MCF 10A (cell line): ENCODE results near the gene GABPA. TPM values are rescaled to one million over a fixed set of nuclear protein-coding genes. Genes with fewer than 3 reads are reported as not detected.
"Not testable (repeated sequence)": the region's sequence is repeated elsewhere in the genome, so short reads cannot be mapped to it uniquely, and the experiment has no call there.

Experiments used
- BruUV-seq: library from RNA; stranded (reverse); fragments of 400-500 nt; replicated peaks from 2 replicates; lab custom pipeline; 2021; lab: Mats Ljungman, UMichigan
- CTCF ChIA-PET: fragments of 300-600 bp; sonication (Branson Sonifier 250); formaldehyde crosslinking; extraction: SDS; loops from one replicate; lab custom pipeline; 2021; ENCODE audit warnings: antibody characterized with exemption, inconsistent platforms; lab: Yijun Ruan, JAX
- POLR2A ChIA-PET: fragments of 300-600, 350-650 bp; sonication (Branson Sonifier 250); formaldehyde crosslinking; extraction: SDS; loops from one replicate; lab custom pipeline; 2020; ENCODE audit warnings: antibody characterized with exemption, inconsistent platforms; lab: Yijun Ruan, JAX
- DNase-seq: peaks from one replicate; pipeline ENCODE4 v3.0.0-alpha.2; 2018; ENCODE audit not compliant: unreplicated experiment
- H3K27ac Mint-ChIP-seq: one replicate; pipeline ENCODE4 v1.8.0; 2022; ENCODE audit warnings: mild to moderate bottlenecking, low read depth, mixed read lengths; ENCODE audit not compliant: unreplicated experiment
- H3K27me3 Mint-ChIP-seq: one replicate; pipeline ENCODE4 v1.8.0; 2022; ENCODE audit warnings: mixed read lengths; ENCODE audit not compliant: insufficient read depth, unreplicated experiment
- H3K36me3 Mint-ChIP-seq: one replicate; pipeline ENCODE4 v1.8.0; 2022; ENCODE audit warnings: mild to moderate bottlenecking, moderate library complexity, mixed read lengths; ENCODE audit not compliant: insufficient read depth, unreplicated experiment
- H3K4me1 Mint-ChIP-seq: one replicate; pipeline ENCODE4 v1.8.0; 2022; ENCODE audit warnings: mixed read lengths; ENCODE audit not compliant: insufficient read depth, unreplicated experiment
- H3K4me3 Mint-ChIP-seq: one replicate; pipeline ENCODE4 v1.8.0; 2022; ENCODE audit warnings: mild to moderate bottlenecking, moderate library complexity, mixed read lengths; ENCODE audit not compliant: unreplicated experiment
- H3K9me3 Mint-ChIP-seq: one replicate; pipeline ENCODE4 v1.8.0; 2022; ENCODE audit warnings: mixed read lengths; ENCODE audit not compliant: unreplicated experiment
- intact Hi-C: fragments of 100-400 bp; cut with micrococcal nuclease; formaldehyde crosslinking; loops from 2 replicates; pipeline ENCODE4 v1.14.1; 2022
- total RNA-seq: library from RNA; stranded (reverse); gene quantifications from 2 replicates; pipeline ENCODE4 v1.2.3, GENCODE V29; 2022
- TF ChIP-seq, protein P1 (sequence below): fragments of 200-600 bp; IDR thresholded peaks from one replicate; pipeline ENCODE4 v1.8.0; 2022; ENCODE audit warnings: antibody characterized with exemption, mild to moderate bottlenecking; ENCODE audit not compliant: unreplicated experiment

The GABPA gene
- total RNA-seq, 1 experiment from 2014 or later, result 16.3 TPM

GRCh38 chr21:25701529-25701928 is 33.2 kb upstream of the GABPA start:
- TF ChIP-seq, protein P1, sequence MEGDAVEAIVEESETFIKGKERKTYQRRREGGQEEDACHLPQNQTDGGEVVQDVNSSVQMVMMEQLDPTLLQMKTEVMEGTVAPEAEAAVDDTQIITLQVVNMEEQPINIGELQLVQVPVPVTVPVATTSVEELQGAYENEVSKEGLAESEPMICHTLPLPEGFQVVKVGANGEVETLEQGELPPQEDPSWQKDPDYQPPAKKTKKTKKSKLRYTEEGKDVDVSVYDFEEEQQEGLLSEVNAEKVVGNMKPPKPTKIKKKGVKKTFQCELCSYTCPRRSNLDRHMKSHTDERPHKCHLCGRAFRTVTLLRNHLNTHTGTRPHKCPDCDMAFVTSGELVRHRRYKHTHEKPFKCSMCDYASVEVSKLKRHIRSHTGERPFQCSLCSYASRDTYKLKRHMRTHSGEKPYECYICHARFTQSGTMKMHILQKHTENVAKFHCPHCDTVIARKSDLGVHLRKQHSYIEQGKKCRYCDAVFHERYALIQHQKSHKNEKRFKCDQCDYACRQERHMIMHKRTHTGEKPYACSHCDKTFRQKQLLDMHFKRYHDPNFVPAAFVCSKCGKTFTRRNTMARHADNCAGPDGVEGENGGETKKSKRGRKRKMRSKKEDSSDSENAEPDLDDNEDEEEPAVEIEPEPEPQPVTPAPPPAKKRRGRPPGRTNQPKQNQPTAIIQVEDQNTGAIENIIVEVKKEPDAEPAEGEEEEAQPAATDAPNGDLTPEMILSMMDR, result no peak
- BruUV-seq, result no TSS peak
- no peak overlapping the region for H3K4me3 Mint-ChIP-seq
- no peak overlapping the region for H3K27ac Mint-ChIP-seq
- no peaks in the 10 kb centered on the region for H3K9me3 Mint-ChIP-seq
- CTCF ChIA-PET, result interaction anchor here (1.2 kb wide), 1 partner anchor 10 kb away, joined by 5 read pairs; no protein-coding TSS in a partner anchor
- H3K36me3 Mint-ChIP-seq, result no peaks in the 10 kb centered on the region
- DNase-seq, result no peak
- POLR2A ChIA-PET, result no interaction called here
- no peaks in the 10 kb centered on the region for H3K27me3 Mint-ChIP-seq
- intact Hi-C loops, result no loop called here
- H3K4me1 Mint-ChIP-seq, result no peaks in the 10 kb centered on the region

DNA sequence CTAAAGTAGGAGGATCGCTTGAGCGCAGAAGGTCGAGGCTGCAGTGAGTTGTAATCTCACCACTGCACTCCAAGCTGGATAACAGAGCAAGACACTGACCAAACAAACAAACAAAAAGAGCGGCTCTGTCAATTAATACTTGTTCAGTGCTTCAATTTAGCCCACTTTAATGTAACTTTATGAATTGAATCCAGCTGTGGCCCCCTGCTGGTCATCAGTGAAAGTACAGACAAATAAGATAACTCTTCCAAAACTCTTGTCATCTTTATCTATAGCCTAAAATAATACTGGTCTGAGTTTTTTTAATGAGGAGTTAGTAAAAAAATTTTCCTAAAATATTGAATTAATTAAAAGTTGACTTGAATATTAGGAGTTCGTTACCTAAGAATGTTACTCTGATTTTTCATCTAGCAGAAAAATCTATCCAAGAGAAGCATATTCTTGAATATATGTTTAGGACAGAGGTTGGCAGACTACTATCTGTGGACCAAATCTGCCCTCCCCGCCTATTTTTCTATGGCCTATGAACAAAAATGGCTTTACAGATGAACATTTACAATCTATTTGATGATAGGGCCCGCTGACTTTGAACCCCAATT is 26.2 kb upstream of the GABPA start:
- H3K4me1 Mint-ChIP-seq, result no peaks in the 10 kb centered on the region
- H3K27ac Mint-ChIP-seq, result no peak overlapping the region
- ChIA-PET CTCF (interaction anchor here (0.6 to 4.0 kb wide), 24 partner anchors 9 to 1902 kb away, joined by 3 to 54 read pairs (median 4); partner anchors contain the start of genes ATP5PF and GABPA), POLR2A (interaction anchor here (1.0 kb wide), 1 partner anchor 100 kb away, joined by 3 read pairs; no protein-coding TSS in a partner anchor)
- H3K36me3 Mint-ChIP-seq, result no peaks in the 10 kb centered on the region
- no TSS peak for BruUV-seq
- H3K4me3 Mint-ChIP-seq, result no peak overlapping the region
- peak; percentile 57 for DNase-seq
- intact Hi-C loops, result loop anchor here (1.0 to 5.0 kb wide), 2 partner anchors 100 to 286 kb away; no protein-coding TSS in a partner anchor
- TF ChIP-seq, protein P1, result peak; percentile 67
- no peaks in the 10 kb centered on the region for H3K27me3 Mint-ChIP-seq
- H3K9me3 Mint-ChIP-seq, result no peaks in the 10 kb centered on the region

DNA sequence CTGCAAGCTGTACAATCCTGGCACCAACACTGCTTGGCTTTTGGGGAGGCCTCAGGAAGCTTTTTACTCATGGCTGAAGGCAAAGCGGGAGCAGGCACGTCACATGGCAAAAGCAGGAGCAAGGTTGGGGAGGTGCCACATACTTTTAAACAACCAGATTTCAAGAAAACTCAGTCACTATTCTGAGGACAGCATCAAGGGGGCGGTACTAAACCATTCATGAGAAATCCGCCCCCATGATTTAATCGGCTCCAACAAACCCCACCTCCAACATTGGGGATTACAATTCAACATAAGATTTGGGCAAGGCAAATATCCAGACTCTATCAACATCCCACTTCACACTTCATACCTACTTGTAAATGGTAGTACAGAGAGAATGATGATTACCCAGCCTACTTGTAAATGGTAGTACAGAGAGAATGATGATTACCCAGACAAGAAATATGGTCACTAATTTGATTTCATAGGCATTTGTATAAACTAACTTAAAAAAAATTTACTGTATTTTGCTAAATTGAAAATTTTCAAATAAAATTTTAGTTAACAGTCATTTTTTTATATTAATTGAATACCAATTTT is 25.0 kb upstream of the GABPA start:
- ChIA-PET POLR2A (no interaction called here), CTCF (interaction anchor here (0.6 to 5.9 kb wide), 4 partner anchors 25 to 101 kb away, joined by 3 to 63 read pairs (median 4); partner anchors contain the start of genes ATP5PF and GABPA)
- Mint-ChIP-seq H3K27me3 (no peaks in the 10 kb centered on the region), H3K4me1 (no peaks in the 10 kb centered on the region), H3K27ac (no peak overlapping the region), H3K36me3 (no peaks in the 10 kb centered on the region), H3K4me3 (no peak overlapping the region), H3K9me3 (no peaks in the 10 kb centered on the region)
- TF ChIP-seq, protein P1, result no peak
- no TSS peak for BruUV-seq
- DNase-seq, result no peak
- intact Hi-C loops, result loop anchor here (5.0 kb wide), 1 partner anchor 287 kb away; no protein-coding TSS in a partner anchor

GRCh38 chr21:25710550-25710949 is 24.2 kb upstream of the GABPA start:
- no peak for DNase-seq
- Mint-ChIP-seq H3K4me3 (no peak overlapping the region), H3K9me3 (no peaks in the 10 kb centered on the region), H3K4me1 (no peaks in the 10 kb centered on the region), H3K27me3 (no peaks in the 10 kb centered on the region), H3K27ac (no peak overlapping the region), H3K36me3 (no peaks in the 10 kb centered on the region)
- TF ChIP-seq, protein P1, result no peak
- no TSS peak for BruUV-seq
- intact Hi-C loops, result no loop called here
- ChIA-PET POLR2A (no interaction called here), CTCF (interaction anchor here (0.6 to 5.9 kb wide), 3 partner anchors 10 to 853 kb away, joined by 3 to 63 read pairs (median 5); no protein-coding TSS in a partner anchor)

DNA sequence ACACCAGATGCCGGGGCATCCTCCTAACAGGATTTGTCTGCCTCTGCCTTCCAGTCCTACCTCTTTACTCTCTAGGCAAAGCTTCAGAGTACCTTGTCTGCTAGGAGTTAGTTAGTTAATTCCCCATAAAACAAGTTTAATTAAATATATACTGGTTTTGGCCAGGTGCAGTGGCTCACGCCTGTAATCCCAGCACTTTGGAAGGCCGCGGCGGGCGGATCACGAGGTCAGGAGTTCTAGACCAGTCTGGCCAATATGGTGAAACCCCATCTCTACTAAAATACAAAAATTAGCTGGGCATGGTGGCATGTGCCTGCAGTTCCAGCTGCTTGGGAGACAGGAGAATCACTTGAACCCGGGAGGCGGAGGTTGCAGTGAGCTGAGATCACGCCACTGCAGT is 20.7 kb upstream of the GABPA start:
- H3K9me3 Mint-ChIP-seq, H3K4me1 Mint-ChIP-seq, H3K27me3 Mint-ChIP-seq, POLR2A ChIA-PET, BruUV-seq, H3K36me3 Mint-ChIP-seq, H3K4me3 Mint-ChIP-seq, DNase-seq, H3K27ac Mint-ChIP-seq, intact Hi-C loops: not testable (repeated sequence)
- CTCF ChIA-PET, result interaction anchor here (0.6 to 5.9 kb wide), 3 partner anchors 15 to 1074 kb away, joined by 3 to 63 read pairs (median 3); no protein-coding TSS in a partner anchor
